ENCODE measurements around the gene CHD9NB. TPM values are rescaled to one million over a fixed set of nuclear protein-coding genes. Genes with fewer than 3 reads are reported as not detected.
"Not testable (repeated sequence)": the region's sequence is repeated elsewhere in the genome, so short reads cannot be mapped to it uniquely, and the experiment has no call there.

Gene CHD9NB
- total RNA-seq, 1 donor from 2014 or later, result 0.26 TPM

- Histone ChIP-seq H3K27me3 (ENCODE audit: control insufficient read depth, insufficient read depth, low read length) (no peaks in the 10 kb centered on the region), H3K4me3 (ENCODE audit: low read depth, low read length) (no peak overlapping the region), H3K36me3 (ENCODE audit: control insufficient read depth, insufficient read depth, low read length) (no peaks in the 10 kb centered on the region)
- FAIRE-seq, result no peak
- TF ChIP-seq CTCF (IDR thresholded peaks at IDR 0.05; ENCODE audit: insufficient read depth, low read length, severe bottlenecking), result no peak
- no peak for DNase-seq (ENCODE audit: low read depth)
These were observed 4.4 kb downstream of the CHD9NB start for GRCh38 chr16:53048139-53048915.

GRCh38 chr16:53047515-53047914 lies 5.2 kb downstream of the CHD9NB start:
- not testable (repeated sequence) for H3K4me3 ChIP-seq (ENCODE audit: low read depth, low read length); H3K36me3 ChIP-seq (ENCODE audit: control insufficient read depth, insufficient read depth, low read length); DNase-seq (ENCODE audit: low read depth)

GRCh38 chr16:53045341-53046220 lies 7.1 kb downstream of the CHD9NB start:
- FAIRE-seq, result no peak

More at GRCh38 chr16:53047515-53047914, 5.2 kb downstream of the CHD9NB start:
- not testable (repeated sequence) for FAIRE-seq; H3K27me3 ChIP-seq (ENCODE audit: control insufficient read depth, insufficient read depth, low read length)

GRCh38 chr16:53043986-53044601 lies 8.6 kb downstream of the CHD9NB start:
- no peak for TF ChIP-seq CTCF (IDR thresholded peaks at IDR 0.05; ENCODE audit: insufficient read depth, low read length, severe bottlenecking)
- no peak overlapping the region for H3K4me3 ChIP-seq (ENCODE audit: low read depth, low read length)

More at GRCh38 chr16:53045341-53046220, 7.1 kb downstream of the CHD9NB start:
- no peaks in the 10 kb centered on the region for H3K27me3 ChIP-seq (ENCODE audit: control insufficient read depth, insufficient read depth, low read length)
- no peaks in the 10 kb centered on the region for H3K36me3 ChIP-seq (ENCODE audit: control insufficient read depth, insufficient read depth, low read length)
- DNase-seq (ENCODE audit: low read depth), result no peak
- no peak for TF ChIP-seq CTCF (IDR thresholded peaks at IDR 0.05; ENCODE audit: insufficient read depth, low read length, severe bottlenecking)
- no peak overlapping the region for H3K4me3 ChIP-seq (ENCODE audit: low read depth, low read length)

GRCh38 chr16:53043428-53043831 lies 9.3 kb downstream of the CHD9NB start:
- no peaks in the 10 kb centered on the region for H3K27me3 ChIP-seq (ENCODE audit: control insufficient read depth, insufficient read depth, low read length)
- no peak for TF ChIP-seq CTCF (IDR thresholded peaks at IDR 0.05; ENCODE audit: insufficient read depth, low read length, severe bottlenecking)
- no peak for DNase-seq (ENCODE audit: low read depth)
- no peak for FAIRE-seq
- no peak overlapping the region for H3K4me3 ChIP-seq (ENCODE audit: low read depth, low read length)
- H3K36me3 ChIP-seq (ENCODE audit: control insufficient read depth, insufficient read depth, low read length), result no peaks in the 10 kb centered on the region

More at GRCh38 chr16:53043986-53044601, 8.6 kb downstream of the CHD9NB start:
- DNase-seq (ENCODE audit: low read depth) (no peak), FAIRE-seq (no peak)
- no peaks in the 10 kb centered on the region for H3K27me3 ChIP-seq (ENCODE audit: control insufficient read depth, insufficient read depth, low read length)
- no peaks in the 10 kb centered on the region for H3K36me3 ChIP-seq (ENCODE audit: control insufficient read depth, insufficient read depth, low read length)

Measured in bronchial epithelial cell (primary cell).